Uterus (tissue), 4 donors: Measurements from ENCODE around the gene CYP4A11. TPM values are rescaled to one million over a fixed set of nuclear protein-coding genes. Genes with fewer than 3 reads are reported as not detected.
"Not testable (repeated sequence)": the region's sequence is repeated elsewhere in the genome, so short reads cannot be mapped to it uniquely, and the experiment has no call there.

Source experiments
- DNase-seq, 2 donors: peaks; one replicate each; pipeline ENCODE4 v3.0.0-alpha.2; 2019 to 2020
- H3K27ac ChIP-seq, 2 donors: fragments of 200-600 bp; sonication (generic); 1 replicate in 1 of 2; 2 replicates in 1 of 2; pipeline ENCODE4 v1.5.1; 2016 to 2018
- H3K27me3 ChIP-seq, 2 donors: fragments of 200-600 bp; sonication (generic); one replicate each; pipeline ENCODE4 v1.5.1; 2018 to 2019; ENCODE audit warnings: control low read depth in 1 of 2
- H3K36me3 ChIP-seq, 2 donors: fragments of 200-600 bp; sonication (generic); one replicate each; pipeline ENCODE4 v1.5.1; 2019; ENCODE audit warnings: control low read depth in 1 of 2
- H3K4me1 ChIP-seq, 2 donors: fragments of 200-600 bp; sonication (generic); one replicate each; pipeline ENCODE4 v1.5.1; 2018 to 2019; ENCODE audit warnings: control low read depth in 1 of 2
- H3K4me3 ChIP-seq, 2 donors: fragments of 200-600 bp; sonication (generic); 1 replicate in 1 of 2; 2 replicates in 1 of 2; pipeline ENCODE4 v1.5.1; 2018 to 2019; ENCODE audit warnings: mild to moderate bottlenecking in 1 of 2
- H3K9me3 ChIP-seq, 2 donors: fragments of 200-600 bp; sonication (generic); one replicate each; pipeline ENCODE4 v1.5.1; 2019; ENCODE audit warnings: control low read depth in 1 of 2
- POLR2A ChIP-seq, 2 donors: fragments of 450-650 bp; IDR thresholded peaks; one replicate each; pipeline ENCODE4 v1.6.1; 2016; ENCODE audit warnings: antibody characterized with exemption in 2 of 2, mild to moderate bottlenecking in 1 of 2, moderate library complexity in 1 of 2
- intact Hi-C: fragments of 100-400 bp; cut with DNase I; formaldehyde crosslinking; loops from one replicate; pipeline ENCODE4 v1.15.1; 2023; ENCODE audit warnings: low total_unique reads
- total RNA-seq, 4 donors: library from RNA; depleted of rRNA in 3 of 4; stranded (reverse); fragments of >200 nt in 3 of 4; gene quantifications; one replicate each; pipeline versions ENCODE4 v1.1.0 to v1.2.4, GENCODE V29; 2014 to 2023
- TF ChIP-seq, protein P1 (sequence below), 4 experiments: fragments of 200-600 bp in 2 of 4; fragments of 450-650 bp in 2 of 4; sonication (generic) in 2 of 4; IDR thresholded peaks; one replicate each; pipeline ENCODE4 v1.5.1; 2016 to 2019; ENCODE audit warnings: antibody characterized with exemption in 4 of 4, mild to moderate bottlenecking in 2 of 4, moderate library complexity in 1 of 4
- donor health status: DM: yes; HTN: yes; CAD: no.

The CYP4A11 gene
- total RNA-seq, 4 donors from 2014 or later = 0.21 to 1.0 TPM; not detected in 2

DNA sequence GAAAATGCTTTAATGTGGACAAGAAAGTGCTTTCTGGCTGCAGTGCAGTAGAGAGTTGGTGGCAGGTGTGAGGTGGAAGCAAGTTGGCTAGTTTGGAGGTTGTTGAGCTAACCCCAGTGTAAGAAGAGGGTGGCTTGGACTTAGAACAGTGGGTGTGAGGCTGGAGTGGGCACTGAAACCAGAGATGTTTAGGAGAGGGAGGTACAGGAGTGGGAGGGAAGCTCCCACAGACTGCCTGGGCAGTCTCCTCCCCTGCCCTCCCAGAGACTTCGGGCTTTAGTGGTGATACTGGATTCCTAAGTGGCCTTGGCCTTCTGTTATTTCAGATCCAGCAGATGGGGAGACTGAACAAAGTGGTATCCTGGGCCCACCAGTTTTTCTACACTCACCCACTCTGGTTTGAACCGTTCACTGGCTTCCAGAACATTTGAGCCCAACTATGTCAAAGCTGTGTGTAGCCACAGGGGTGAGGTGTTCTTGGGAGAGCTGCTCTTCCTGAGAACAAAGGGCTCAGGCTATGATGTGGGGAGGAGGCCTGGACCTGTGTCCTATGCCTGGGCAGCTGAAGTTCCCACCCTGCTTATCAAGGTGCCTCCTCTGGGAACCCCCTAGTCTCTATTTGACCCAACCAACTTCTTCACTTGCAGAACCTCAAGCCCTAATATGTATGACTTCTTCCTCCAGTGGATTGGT, 19.9 kb upstream of the CYP4A11 start:
- Histone ChIP-seq H3K36me3 (no peaks in the 10 kb centered on the region), H3K9me3 (no peaks in the 10 kb centered on the region), H3K27ac (no peak overlapping the region), H3K4me3 (no peak overlapping the region), H3K4me1 (no peaks in the 10 kb centered on the region), H3K27me3 (no peaks in the 10 kb centered on the region)
- TF ChIP-seq POLR2A (IDR thresholded peaks at IDR 0.05) = no peak
- TF ChIP-seq, protein P1, sequence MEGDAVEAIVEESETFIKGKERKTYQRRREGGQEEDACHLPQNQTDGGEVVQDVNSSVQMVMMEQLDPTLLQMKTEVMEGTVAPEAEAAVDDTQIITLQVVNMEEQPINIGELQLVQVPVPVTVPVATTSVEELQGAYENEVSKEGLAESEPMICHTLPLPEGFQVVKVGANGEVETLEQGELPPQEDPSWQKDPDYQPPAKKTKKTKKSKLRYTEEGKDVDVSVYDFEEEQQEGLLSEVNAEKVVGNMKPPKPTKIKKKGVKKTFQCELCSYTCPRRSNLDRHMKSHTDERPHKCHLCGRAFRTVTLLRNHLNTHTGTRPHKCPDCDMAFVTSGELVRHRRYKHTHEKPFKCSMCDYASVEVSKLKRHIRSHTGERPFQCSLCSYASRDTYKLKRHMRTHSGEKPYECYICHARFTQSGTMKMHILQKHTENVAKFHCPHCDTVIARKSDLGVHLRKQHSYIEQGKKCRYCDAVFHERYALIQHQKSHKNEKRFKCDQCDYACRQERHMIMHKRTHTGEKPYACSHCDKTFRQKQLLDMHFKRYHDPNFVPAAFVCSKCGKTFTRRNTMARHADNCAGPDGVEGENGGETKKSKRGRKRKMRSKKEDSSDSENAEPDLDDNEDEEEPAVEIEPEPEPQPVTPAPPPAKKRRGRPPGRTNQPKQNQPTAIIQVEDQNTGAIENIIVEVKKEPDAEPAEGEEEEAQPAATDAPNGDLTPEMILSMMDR (IDR thresholded peaks at IDR 0.05) = no peak
- no peak for DNase-seq
- intact Hi-C loops = no loop called here

GRCh38 chr1:46960250-46960649, 19.0 kb upstream of the CYP4A11 start:
- no peak overlapping the region for H3K27ac ChIP-seq
- no peak for DNase-seq
- intact Hi-C loops = no loop called here

GRCh38 chr1:46955116-46955515, 13.8 kb upstream of the CYP4A11 start:
- DNase-seq, H3K4me1 ChIP-seq, H3K4me3 ChIP-seq, H3K27ac ChIP-seq, H3K9me3 ChIP-seq, H3K36me3 ChIP-seq, intact Hi-C loops, H3K27me3 ChIP-seq: not testable (repeated sequence)

More at GRCh38 chr1:46960250-46960649, 19.0 kb upstream of the CYP4A11 start:
- H3K4me3 ChIP-seq = no peak overlapping the region
- H3K9me3 ChIP-seq = no peaks in the 10 kb centered on the region
- no peaks in the 10 kb centered on the region for H3K36me3 ChIP-seq
- H3K4me1 ChIP-seq = no peaks in the 10 kb centered on the region
- TF ChIP-seq, protein P1 (IDR thresholded peaks at IDR 0.05) = no peak
- TF ChIP-seq POLR2A (IDR thresholded peaks at IDR 0.05) = no peak
- H3K27me3 ChIP-seq = no peaks in the 10 kb centered on the region

- DNase-seq, H3K4me3 ChIP-seq, H3K4me1 ChIP-seq, H3K27me3 ChIP-seq, H3K9me3 ChIP-seq, H3K27ac ChIP-seq, H3K36me3 ChIP-seq, intact Hi-C loops: not testable (repeated sequence)
Observed at GRCh38 chr1:46953847-46954246, 12.6 kb upstream of the CYP4A11 start.

DNA sequence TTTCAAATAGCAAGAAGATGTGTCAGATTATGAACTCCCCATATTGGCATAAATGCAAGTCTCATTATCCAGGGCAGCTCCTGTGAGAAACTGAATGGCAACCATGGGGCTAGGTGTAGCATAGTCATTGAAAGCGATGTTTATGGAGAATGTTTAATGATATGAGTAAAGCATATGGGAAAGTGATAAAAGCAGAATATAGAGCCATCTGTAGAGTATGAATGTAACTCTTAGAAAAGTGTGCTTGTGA, 8.1 kb upstream of the CYP4A11 start:
- H3K27me3 ChIP-seq, intact Hi-C loops, H3K4me1 ChIP-seq, H3K27ac ChIP-seq, H3K36me3 ChIP-seq, H3K9me3 ChIP-seq, DNase-seq, H3K4me3 ChIP-seq: not testable (repeated sequence)

DNA sequence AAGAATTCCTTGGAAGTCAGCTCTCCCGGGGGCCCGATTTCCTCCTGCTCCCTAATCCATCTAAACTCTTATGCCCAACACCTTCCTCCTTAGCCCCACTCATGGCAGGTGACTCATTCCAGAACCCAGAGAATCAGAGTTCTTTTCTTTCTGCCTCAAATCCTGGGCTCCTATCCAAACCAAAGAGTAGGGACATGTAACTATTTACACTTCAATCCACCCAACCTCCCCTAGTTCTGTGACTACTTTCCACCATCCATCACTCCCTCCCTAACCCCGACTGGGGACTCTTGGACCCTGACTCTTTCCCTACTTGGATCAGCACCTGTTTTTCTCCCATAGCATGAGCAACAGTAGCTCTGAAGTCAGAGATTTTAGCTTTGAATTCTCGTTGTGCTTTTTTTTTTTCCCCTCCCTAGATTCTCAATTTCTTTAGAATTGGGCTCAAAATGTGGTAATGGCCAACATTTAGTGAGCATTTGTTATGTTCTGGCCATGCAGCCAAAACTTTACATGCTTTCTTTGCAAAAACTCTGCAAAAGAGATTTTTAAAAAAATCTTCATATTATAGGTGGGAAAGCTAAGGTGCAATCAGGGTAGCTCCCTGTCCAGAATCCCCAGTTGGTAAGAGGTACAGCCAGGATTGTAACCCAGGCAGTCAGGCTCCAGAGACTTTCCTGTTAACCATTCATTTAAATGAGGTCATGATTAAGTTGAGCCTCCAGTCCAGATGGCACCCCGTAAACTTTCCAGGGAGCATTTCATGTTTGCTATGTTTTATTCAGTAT, 7.5 kb upstream of the CYP4A11 start:
- TF ChIP-seq POLR2A (IDR thresholded peaks at IDR 0.05) = no peak
- TF ChIP-seq, protein P1 (IDR thresholded peaks at IDR 0.05) = no peak
- no peaks in the 10 kb centered on the region for H3K9me3 ChIP-seq
- H3K4me3 ChIP-seq = no peak overlapping the region
- intact Hi-C loops = no loop called here
- DNase-seq = no peak
- H3K36me3 ChIP-seq = no peaks in the 10 kb centered on the region
- no peaks in the 10 kb centered on the region for H3K27me3 ChIP-seq
- H3K27ac ChIP-seq = no peak overlapping the region
- H3K4me1 ChIP-seq = no peaks in the 10 kb centered on the region

DNA sequence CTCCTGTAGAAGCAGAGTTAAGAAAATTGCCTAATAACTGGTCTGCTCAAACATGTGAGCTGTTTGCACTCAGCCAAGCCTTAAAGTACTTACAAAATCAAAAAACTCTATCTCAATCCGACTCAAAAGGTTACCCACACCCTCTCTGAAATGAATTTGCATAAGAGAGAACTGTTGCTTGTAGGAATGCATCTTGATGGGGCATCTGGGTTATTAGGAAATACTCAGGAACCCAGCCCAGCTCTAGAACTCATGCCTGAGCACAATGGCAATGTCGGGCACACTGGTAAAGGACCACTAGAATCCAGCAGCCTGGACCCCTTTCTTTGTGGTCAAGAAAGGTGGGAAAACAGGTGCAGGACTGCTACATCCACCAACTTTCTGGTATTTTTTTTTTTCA, 6.4 kb upstream of the CYP4A11 start:
- intact Hi-C loops, H3K27me3 ChIP-seq, DNase-seq, H3K4me1 ChIP-seq, H3K4me3 ChIP-seq, H3K36me3 ChIP-seq, H3K9me3 ChIP-seq, H3K27ac ChIP-seq: not testable (repeated sequence)
